Neural cell (in vitro differentiated cells): ENCODE measurements around the gene ATP9B.

Experiments used
- CTCF ChIP-seq: fragments of 450-650 bp; IDR thresholded peaks from 2 replicates; pipeline ENCODE4 v1.5.1; 2014; ENCODE audit warnings: antibody characterized with exemption, mild to moderate bottlenecking, moderate library complexity; ENCODE audit not compliant: poor library complexity, severe bottlenecking
- EP300 ChIP-seq: fragments of 450-650 bp; conservative IDR thresholded peaks from 2 replicates; pipeline ENCODE4 v1.6.1; 2014; ENCODE audit warnings: antibody characterized with exemption, mild to moderate bottlenecking, moderate library complexity; ENCODE audit not compliant: poor library complexity, severe bottlenecking
- EZH2 ChIP-seq: fragments of 200-600, 300-800 bp; shearing (Covaris generic), sonication (generic); IDR thresholded peaks from 2 replicates; pipeline ENCODE4 v1.6.1; 2014; ENCODE audit warnings: antibody characterized with exemption, low read length, borderline replicate concordance, mild to moderate bottlenecking; ENCODE audit not compliant: insufficient read depth, poor library complexity, severe bottlenecking
- MXI1 ChIP-seq: fragments of 450-650 bp; conservative IDR thresholded peaks from 2 replicates; pipeline ENCODE4 v1.6.1; 2014; ENCODE audit warnings: antibody characterized with exemption, mild to moderate bottlenecking; ENCODE audit not compliant: poor library complexity, severe bottlenecking
- POLR2AphosphoS5 ChIP-seq: IDR thresholded peaks from 2 replicates; pipeline ENCODE4 v1.6.1; 2012
- RAD21 ChIP-seq: fragments of 450-650 bp; conservative IDR thresholded peaks from 2 replicates; pipeline ENCODE4 v1.6.1; 2014; ENCODE audit warnings: antibody characterized with exemption, mild to moderate bottlenecking, moderate library complexity
- SMC3 ChIP-seq: fragments of 450-650 bp; conservative IDR thresholded peaks from 2 replicates; pipeline ENCODE4 v1.6.1; 2014; ENCODE audit warnings: antibody characterized with exemption, mild to moderate bottlenecking, moderate library complexity; ENCODE audit not compliant: poor library complexity
- TAF1 ChIP-seq: IDR thresholded peaks from 2 replicates; pipeline ENCODE4 v1.6.1; 2012; ENCODE audit warnings: low read depth
- TF ChIP-seq, protein P1 (sequence below): IDR thresholded peaks from 2 replicates; pipeline ENCODE4 v1.6.1; 2012; ENCODE audit warnings: borderline replicate concordance

- TF ChIP-seq CTCF, result no peak
- no peak for TF ChIP-seq MXI1
- TF ChIP-seq POLR2AphosphoS5, result no peak
- TF ChIP-seq TAF1, result no peak
- TF ChIP-seq EP300, result no peak
- no peak for TF ChIP-seq RAD21
- no peak for TF ChIP-seq EZH2
- TF ChIP-seq, protein P1, sequence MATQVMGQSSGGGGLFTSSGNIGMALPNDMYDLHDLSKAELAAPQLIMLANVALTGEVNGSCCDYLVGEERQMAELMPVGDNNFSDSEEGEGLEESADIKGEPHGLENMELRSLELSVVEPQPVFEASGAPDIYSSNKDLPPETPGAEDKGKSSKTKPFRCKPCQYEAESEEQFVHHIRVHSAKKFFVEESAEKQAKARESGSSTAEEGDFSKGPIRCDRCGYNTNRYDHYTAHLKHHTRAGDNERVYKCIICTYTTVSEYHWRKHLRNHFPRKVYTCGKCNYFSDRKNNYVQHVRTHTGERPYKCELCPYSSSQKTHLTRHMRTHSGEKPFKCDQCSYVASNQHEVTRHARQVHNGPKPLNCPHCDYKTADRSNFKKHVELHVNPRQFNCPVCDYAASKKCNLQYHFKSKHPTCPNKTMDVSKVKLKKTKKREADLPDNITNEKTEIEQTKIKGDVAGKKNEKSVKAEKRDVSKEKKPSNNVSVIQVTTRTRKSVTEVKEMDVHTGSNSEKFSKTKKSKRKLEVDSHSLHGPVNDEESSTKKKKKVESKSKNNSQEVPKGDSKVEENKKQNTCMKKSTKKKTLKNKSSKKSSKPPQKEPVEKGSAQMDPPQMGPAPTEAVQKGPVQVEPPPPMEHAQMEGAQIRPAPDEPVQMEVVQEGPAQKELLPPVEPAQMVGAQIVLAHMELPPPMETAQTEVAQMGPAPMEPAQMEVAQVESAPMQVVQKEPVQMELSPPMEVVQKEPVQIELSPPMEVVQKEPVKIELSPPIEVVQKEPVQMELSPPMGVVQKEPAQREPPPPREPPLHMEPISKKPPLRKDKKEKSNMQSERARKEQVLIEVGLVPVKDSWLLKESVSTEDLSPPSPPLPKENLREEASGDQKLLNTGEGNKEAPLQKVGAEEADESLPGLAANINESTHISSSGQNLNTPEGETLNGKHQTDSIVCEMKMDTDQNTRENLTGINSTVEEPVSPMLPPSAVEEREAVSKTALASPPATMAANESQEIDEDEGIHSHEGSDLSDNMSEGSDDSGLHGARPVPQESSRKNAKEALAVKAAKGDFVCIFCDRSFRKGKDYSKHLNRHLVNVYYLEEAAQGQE, result no peak
- TF ChIP-seq SMC3, result no peak
These were observed 308.1 kb downstream of the ATP9B start for GRCh38 chr18:79377187-79377891.
